ENCODE results near the gene SPATC1L.
A peak's percentile ranks its signal among the peaks of the same experiment; 100 is the strongest.
"Not testable (repeated sequence)": the region's sequence is repeated elsewhere in the genome, so short reads cannot be mapped to it uniquely, and the experiment has no call there.

The SPATC1L gene

GRCh38 chr21:46200877-46201803 lies 16.9 kb upstream of the SPATC1L start:
- not testable (repeated sequence) for DNase-seq (ENCODE audit: low read depth)

- DNase-seq (ENCODE audit: low read depth) = no peak
Observed at GRCh38 chr21:46199436-46200373, 15.4 kb upstream of the SPATC1L start.

GRCh38 chr21:46196733-46197132 lies 12.5 kb upstream of the SPATC1L start:
- no peak for DNase-seq (ENCODE audit: low read depth)

GRCh38 chr21:46195595-46196195 lies 11.4 kb upstream of the SPATC1L start:
- no peak for DNase-seq (ENCODE audit: low read depth)

- DNase-seq (ENCODE audit: low read depth) = no peak
Observed at GRCh38 chr21:46194374-46195334, 10.4 kb upstream of the SPATC1L start.

- DNase-seq (ENCODE audit: low read depth) = no peak
Observed at GRCh38 chr21:46193829-46194373, 9.6 kb upstream of the SPATC1L start.

GRCh38 chr21:46191686-46192575 lies 7.7 kb upstream of the SPATC1L start:
- no peak for DNase-seq (ENCODE audit: low read depth)

- no peak for DNase-seq (ENCODE audit: low read depth)
Observed at GRCh38 chr21:46191257-46191685, 7.0 kb upstream of the SPATC1L start.

GRCh38 chr21:46190491-46191131 lies 6.4 kb upstream of the SPATC1L start:
- DNase-seq (ENCODE audit: low read depth) = no peak

- no peak for DNase-seq (ENCODE audit: low read depth)
Observed at GRCh38 chr21:46189959-46190490, 5.8 kb upstream of the SPATC1L start.

GRCh38 chr21:46189213-46189958 lies 5.1 kb upstream of the SPATC1L start:
- DNase-seq (ENCODE audit: low read depth) = no peak

- no peak for DNase-seq (ENCODE audit: low read depth)
Observed at GRCh38 chr21:46188226-46189212, 4.3 kb upstream of the SPATC1L start.

- DNase-seq (ENCODE audit: low read depth) = no peak
Observed at GRCh38 chr21:46187814-46188213, 3.6 kb upstream of the SPATC1L start.

GRCh38 chr21:46187261-46187660 lies 3.0 kb upstream of the SPATC1L start:
- no peak for DNase-seq (ENCODE audit: low read depth)

GRCh38 chr21:46185716-46186115 lies 1.5 kb upstream of the SPATC1L start:
- no peak for DNase-seq (ENCODE audit: low read depth)

GRCh38 chr21:46184625-46185555 lies 631 bp upstream of the SPATC1L start:
- DNase-seq (ENCODE audit: low read depth) = peak; percentile 44

Data from T follicular helper cell (primary cell).